Measurements from ENCODE around the gene FES.

The FES gene

DNA sequence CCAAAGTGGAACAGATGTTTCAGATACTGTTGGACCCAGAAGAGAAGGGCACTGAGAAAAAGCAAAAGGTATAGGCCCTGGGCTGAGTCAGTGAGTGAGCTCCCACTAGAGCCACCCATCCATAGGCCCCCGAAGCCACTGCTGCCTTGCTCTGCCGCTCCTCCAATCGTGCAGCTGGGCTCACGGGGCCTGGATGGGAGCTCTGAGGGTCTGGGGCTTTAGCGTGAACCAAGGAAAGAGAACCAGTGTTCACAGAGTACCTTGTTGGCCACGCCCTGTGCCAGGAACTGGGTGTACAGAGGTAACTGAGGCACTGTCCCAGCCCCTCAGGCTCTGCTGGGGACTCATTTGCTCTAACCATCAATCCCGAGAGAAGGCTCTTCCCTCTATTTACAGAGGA, 55.5 kb downstream of the FES start:
- no peak overlapping the region for H3K4me3 ChIP-seq (ENCODE audit: low read length)
- no peak for TF ChIP-seq ZNF274 (IDR thresholded peaks at IDR 0.05; ENCODE audit: low read depth, low read length)

DNA sequence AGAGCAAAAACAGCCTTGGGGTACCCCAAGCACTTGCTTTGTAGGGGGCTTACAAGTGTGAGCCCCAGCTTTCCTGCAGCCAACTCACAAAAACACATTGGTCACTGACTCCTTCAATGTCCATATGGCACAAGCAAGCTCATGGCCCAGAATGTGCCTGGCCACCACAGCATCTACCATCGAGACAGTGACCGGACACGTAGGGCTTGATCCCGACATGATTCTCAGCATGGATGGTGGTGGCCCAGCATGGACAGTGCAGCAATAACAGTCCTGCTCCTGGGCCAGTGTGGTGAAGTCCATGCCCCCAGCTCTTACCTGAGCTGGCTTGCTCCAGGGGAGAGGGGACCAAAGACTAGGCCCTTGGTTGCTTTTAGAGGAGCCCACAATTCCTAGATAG, 56.7 kb downstream of the FES start:
- H3K4me3 ChIP-seq (ENCODE audit: low read length) = no peak overlapping the region
- no peak for TF ChIP-seq ZNF274 (IDR thresholded peaks at IDR 0.05; ENCODE audit: low read depth, low read length)

DNA sequence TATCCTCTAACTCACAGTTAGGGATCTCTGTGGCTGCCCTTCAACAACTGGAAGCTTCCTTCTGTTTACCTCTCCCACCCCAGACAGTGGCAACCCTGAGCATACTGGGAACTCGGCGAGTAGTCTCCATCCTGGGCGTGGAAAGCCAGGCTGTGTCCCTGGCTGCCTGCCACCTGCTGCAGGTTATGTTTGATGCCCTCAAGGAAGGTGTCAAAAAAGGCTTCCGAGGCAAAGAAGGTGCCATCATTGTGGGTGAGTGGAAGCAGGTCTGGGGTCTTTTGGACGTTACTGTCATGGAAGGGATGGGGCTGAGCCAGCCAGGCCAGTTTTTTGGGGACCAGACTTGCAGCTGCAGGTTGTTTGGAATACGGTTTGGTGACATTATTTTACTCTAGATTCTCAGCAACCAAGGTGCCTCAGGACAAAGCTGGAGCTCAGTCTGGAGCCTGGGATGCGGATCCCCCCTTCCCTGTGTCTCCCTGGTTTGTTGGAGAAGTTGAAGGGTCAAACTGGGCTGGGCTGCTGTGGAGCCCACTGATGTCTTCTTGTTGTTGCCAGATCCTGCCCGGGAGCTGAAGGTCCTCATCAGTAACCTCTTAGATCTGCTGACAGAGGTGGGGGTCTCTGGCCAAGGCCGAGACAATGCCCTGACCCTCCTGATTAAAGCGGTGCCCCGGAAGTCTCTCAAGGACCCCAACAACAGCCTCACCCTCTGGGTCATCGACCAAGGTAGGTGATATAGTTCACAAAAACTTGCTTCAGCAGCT, 58.2 kb downstream of the FES start:
- TF ChIP-seq ZNF274 (IDR thresholded peaks at IDR 0.05; ENCODE audit: low read depth, low read length) = no peak
- no peak overlapping the region for H3K4me3 ChIP-seq (ENCODE audit: low read length)

- H3K4me3 ChIP-seq (ENCODE audit: low read length) = no peak overlapping the region
- no peak for TF ChIP-seq ZNF274 (IDR thresholded peaks at IDR 0.05; ENCODE audit: low read depth, low read length)
These were observed 60.8 kb downstream of the FES start for GRCh38 chr15:90945091-90945490.
